Ureter (tissue), 1 donor: ENCODE measurements around the gene LRRC71. TPM values are rescaled to one million over a fixed set of nuclear protein-coding genes. Genes with fewer than 3 reads are reported as not detected.
"Not testable (repeated sequence)": the region's sequence is repeated elsewhere in the genome, so short reads cannot be mapped to it uniquely, and the experiment has no call there.

ENCODE experiments used
- DNase-seq: peaks from one replicate; pipeline ENCODE4 v3.0.0-alpha.2; 2020; ENCODE audit warnings: low spot score
- total RNA-seq: library from RNA; stranded (reverse); gene quantifications from one replicate; pipeline ENCODE4 v1.2.4, GENCODE V29; 2023
- donor health status: DM: yes; HTN: yes; CAD: no.

LRRC71 gene
- total RNA-seq, 1 donor from 2014 or later = not detected

- not testable (repeated sequence) for DNase-seq
Observed at GRCh38 chr1:156926695-156927094, 6.3 kb downstream of the LRRC71 start.

- DNase-seq = peak; percentile 67
Observed at GRCh38 chr1:156927215-156928042, 7.0 kb downstream of the LRRC71 start.

GRCh38 chr1:156928043-156928602 lies 7.7 kb downstream of the LRRC71 start:
- DNase-seq = no peak

- no peak for DNase-seq
Observed at GRCh38 chr1:156929596-156930238, 9.3 kb downstream of the LRRC71 start.

- no peak for DNase-seq
Observed at GRCh38 chr1:156930483-156930882, 10.1 kb downstream of the LRRC71 start.

- no peak for DNase-seq
Observed at GRCh38 chr1:156931211-156931952, 10.9 kb downstream of the LRRC71 start.

- no peak for DNase-seq
Observed at GRCh38 chr1:156931974-156932710, 11.7 kb downstream of the LRRC71 start.

- DNase-seq = no peak
Observed at GRCh38 chr1:156933136-156933535, 12.7 kb downstream of the LRRC71 start.

- no peak for DNase-seq
Observed at GRCh38 chr1:156935505-156936128, 15.2 kb downstream of the LRRC71 start.

- no peak for DNase-seq
Observed at GRCh38 chr1:156936191-156936590, 15.8 kb downstream of the LRRC71 start.

GRCh38 chr1:156936721-156937220 lies 16.3 kb downstream of the LRRC71 start:
- DNase-seq = no peak

- DNase-seq = no peak
Observed at GRCh38 chr1:156937883-156938282, 17.5 kb downstream of the LRRC71 start.

- no peak for DNase-seq
Observed at GRCh38 chr1:156938813-156939212, 18.4 kb downstream of the LRRC71 start.

GRCh38 chr1:156939786-156940334 lies 19.4 kb downstream of the LRRC71 start:
- DNase-seq = no peak

- no peak for DNase-seq
Observed at GRCh38 chr1:156941675-156942074, 21.2 kb downstream of the LRRC71 start.

GRCh38 chr1:156942176-156942575 lies 21.7 kb downstream of the LRRC71 start:
- DNase-seq = no peak

- no peak for DNase-seq
Observed at GRCh38 chr1:156942576-156942975, 22.1 kb downstream of the LRRC71 start.

- no peak for DNase-seq
Observed at GRCh38 chr1:156943756-156944155, 23.3 kb downstream of the LRRC71 start.

- DNase-seq = no peak
Observed at GRCh38 chr1:156944268-156944667, 23.8 kb downstream of the LRRC71 start.

GRCh38 chr1:156944848-156945247 lies 24.4 kb downstream of the LRRC71 start:
- no peak for DNase-seq
